ENCODE measurements around the gene SLC29A4.

SLC29A4 gene

DNA sequence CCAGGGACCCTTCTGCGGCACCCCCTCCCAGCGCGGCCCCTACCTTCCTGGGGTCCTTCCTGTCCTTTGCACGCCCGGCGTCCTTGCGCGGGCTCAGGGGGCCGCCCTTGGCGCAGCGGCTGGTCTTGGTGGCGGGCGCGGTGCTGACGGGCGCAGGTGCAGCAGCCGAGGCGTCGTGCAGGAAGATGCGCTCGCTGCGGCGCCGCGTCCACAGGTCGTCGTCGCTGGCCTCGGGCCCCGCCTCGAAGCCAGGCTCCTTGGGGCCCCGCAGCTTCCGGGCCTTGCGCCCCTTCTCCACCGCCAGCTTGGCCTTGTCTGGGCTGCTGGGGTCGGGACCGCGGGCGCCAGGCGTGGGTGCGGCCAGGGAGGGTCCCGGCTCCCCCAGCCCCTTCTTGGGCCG lies 49.8 kb downstream of the SLC29A4 start:
- DNase-seq, result no peak

DNA sequence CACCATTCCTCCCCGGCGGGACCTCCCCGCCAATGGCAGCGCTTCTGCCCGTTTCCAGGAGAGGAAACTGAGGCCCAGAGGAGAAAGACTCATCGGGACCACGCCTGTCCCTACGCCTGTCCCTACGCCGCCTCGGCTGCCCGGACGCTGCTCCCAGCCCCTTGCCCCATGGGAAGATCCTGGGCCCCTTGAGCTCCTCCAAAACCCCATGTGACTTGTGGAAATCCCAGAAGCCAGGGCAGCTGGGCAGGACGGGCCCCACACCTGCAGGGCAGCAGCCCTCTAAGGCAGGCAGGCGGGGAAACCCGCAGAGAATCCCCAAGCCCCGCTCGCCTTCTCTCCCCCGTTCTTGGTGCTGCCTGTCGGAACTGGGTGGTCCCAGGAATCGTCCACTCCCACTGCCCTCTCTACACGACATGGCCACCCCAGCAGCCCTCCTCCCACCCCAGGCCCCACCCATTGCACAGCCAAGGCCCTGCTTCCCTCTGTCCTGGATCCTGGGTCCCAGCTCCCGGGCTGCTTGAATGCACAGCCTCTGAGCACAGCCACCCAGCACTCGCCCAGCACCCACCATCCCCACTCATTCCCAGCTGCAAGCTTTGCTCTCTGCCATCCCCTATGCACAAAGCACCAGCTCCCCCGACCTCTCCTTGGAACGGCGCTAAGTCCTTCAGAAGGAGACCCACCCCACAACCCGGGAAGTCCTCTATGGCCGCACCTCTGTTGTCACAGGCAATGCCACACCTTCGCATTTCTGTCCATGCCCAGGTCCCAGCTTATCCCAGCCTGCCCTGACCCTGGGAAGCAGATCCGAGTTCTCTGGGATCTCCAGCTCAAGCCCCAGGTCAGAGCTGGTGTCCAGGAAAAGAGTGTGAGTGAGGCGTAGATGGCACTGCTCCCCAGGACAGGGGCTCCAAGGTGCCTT lies 50.6 kb downstream of the SLC29A4 start:
- DNase-seq, result no peak

DNA sequence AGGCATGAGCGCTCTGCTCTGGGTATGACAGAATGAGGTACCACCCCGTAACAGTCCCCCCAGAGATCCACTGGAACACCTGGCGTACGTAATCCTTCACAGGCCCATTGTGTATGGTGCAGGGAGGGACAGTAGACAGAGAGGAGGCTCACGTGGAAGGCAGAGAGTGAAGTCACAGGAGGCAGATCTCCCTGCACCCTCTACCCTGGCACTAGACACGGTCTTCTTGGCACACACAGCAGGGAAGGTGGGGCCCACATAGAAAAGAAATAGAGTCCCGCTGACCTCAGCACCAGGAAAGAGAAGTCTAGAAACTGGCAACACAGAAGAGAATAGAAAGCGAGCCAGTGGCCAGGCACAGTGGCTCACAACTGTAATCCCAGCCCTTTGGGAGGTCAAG lies 51.9 kb downstream of the SLC29A4 start:
- DNase-seq, result no peak

DNA sequence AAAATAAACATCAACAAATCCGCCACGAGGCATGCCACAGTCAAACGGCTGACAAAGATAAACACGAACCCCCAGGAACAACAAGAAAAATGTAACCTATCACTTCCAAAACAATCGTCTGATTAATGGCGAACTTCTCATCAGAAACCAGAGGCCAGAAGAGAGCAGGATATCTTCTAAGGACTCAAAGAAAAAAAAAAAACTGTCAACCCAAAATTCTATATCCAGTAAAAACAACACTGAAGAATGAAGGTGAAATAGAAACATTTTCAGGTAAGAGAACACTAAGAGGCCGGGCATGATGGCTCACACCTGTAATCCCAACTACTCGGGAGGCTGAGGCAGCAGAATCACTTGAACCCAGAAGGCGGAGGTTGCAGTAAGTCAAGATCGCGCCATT lies 54.3 kb downstream of the SLC29A4 start:
- no peak for DNase-seq

DNA sequence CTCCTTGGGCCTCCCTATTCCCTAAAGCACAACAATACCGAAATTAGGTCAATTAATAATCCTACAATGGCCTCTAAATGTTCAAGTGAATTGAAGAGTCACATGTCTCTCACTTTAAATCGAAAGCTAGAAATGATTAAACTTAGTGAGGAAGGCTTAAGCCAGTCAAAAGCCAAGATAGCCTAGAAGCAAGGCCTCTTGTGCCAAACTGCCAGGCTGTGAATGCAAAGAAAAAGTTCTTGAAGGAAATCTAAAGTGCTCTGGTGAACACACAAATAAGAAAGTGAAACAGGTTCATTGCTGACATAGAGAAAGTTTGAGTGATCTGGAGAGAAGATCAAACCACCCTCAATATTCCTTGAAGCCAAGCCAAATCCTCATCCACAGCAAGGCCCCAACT lies 57.2 kb downstream of the SLC29A4 start:
- DNase-seq, result no peak

DNA sequence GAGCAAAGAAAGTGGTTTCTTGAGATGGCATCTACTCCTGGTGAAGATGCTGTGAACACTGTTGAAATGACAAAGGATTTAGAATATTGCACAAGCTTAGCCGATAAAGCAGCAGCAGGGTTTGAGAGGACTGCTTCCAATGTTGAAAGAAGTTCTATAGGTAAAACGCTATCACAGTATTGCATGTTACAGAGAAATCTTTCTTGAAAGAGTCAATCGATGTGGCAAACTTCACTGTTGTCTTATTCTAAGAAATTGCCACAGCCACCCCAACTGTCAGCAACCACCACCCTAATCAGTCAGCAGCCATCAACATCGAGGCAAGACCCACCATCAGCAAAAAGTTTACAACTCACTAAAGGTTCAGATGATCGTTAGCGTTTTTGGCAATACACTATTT lies 59.9 kb downstream of the SLC29A4 start:
- DNase-seq, result no peak

DNA sequence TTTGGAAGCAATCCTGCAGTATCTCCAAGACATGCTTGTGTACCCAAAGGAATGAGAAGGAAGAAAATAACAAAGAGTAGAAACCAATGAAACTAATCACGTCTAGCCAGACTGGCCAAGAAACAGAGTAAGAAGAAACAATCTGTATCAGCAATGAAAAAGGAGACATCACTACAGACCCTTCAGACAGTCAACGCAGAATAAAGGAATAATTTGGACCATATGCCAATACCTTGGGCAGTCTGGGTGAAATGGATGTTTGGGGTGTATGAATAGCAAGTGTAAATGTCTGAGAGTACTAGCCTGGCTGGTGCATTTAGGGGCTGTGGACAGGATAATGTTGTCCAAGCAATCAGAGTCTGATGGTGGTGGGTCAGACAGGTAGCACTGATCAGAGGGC lies 61.1 kb downstream of the SLC29A4 start:
- no peak for DNase-seq

DNA sequence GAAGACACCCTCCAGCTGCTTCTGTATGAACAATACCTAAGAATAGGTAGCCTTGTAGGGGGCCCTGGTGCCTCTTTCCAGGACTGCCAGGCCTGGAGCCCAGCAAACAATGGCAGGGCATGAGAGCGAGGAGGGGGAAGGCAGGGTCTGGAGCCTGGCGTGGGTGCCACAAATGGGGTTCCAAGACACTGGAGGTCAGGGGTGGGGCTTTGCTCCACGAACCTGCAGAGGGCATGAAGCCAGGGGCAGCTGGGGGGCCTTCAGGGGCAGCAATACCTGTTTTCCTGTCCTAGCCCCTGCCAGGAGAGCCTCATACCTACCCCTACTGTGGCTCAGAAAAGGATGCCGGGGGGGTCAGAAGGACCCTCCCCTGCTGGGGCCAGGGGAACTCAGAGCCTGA lies 61.6 kb downstream of the SLC29A4 start:
- no peak for DNase-seq

DNA sequence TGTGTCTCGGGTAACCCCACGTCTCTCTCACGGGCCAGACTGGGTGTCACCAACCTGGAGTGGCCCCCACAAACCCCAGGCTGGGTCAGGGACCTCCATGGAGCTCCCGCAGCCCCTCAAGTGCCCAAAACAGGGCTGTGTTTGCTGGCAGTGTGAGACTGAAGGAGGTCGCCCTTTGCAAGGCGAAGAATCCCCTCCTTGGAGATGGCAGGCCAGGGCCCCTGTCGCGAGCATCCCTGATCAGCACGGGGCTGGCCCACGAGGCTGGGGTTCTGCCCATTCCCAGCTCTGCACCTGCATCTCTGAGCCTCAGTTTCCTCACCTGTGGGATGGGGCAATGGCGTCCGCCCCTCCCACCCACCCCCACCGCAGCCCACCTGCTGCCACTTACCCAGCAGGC lies 62.4 kb downstream of the SLC29A4 start:
- DNase-seq, result no peak

DNA sequence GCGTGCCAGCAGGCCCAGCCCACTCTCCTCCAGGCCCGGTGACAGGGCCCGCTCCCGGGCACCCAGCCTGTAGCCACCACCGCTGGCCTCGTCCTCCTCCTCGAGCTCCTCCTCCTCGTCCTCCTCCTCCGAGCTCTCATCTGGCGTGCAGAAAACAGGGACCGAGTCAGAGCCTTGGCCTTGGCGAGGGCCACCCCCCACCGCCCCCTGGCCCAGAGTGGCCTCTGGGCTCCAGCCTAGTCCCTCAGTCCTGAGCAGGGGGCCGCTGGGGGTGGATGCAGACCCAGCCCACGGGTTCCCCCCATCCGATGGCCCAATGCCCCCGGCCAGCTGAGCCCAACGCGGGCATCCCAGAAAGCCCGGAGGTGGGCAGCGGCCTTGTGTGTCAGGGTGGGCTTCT lies 62.9 kb downstream of the SLC29A4 start:
- no peak for DNase-seq

DNA sequence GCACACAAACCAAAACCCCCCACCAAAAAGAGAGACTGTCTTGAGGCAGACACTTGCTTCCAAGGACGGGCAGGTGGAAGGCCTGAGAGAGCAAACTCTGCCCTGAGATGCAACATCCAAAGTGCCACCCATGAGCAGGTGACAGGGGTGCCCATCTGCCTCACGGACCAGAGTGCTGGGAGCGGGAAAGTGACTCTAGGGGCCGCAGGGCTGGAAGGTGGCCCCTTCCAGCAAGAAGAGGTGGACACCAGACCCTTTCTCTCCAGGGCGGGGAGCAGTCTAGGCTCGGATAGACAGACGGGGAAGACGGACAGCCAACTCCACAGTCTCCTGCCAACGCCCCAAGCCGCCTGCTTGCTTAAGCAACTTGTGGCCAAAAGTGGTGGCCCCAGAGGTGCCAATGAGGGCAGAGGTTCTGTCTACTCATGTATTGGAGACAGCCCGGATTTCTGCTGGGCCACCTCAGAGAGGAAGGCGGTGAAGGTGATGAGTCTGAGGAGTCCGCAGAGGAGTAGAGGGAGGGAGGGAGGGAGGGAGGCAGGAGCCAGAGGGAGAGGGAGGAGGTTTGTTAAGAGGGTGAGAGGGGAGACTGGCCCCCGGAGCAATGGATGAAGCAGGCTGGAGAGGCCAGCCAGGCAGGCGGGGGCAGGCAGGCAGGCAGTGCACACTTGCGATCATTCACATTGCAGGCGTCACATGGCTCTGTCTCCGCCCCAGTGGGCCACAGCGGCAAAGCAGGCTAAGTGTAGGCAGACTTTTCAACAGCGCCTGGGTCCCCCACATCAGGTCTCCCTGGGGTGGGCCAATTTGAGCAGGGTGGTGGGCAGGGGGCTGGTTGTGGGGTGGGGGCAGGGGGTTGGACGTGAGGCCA lies 65.6 kb downstream of the SLC29A4 start:
- no peak for DNase-seq

DNA sequence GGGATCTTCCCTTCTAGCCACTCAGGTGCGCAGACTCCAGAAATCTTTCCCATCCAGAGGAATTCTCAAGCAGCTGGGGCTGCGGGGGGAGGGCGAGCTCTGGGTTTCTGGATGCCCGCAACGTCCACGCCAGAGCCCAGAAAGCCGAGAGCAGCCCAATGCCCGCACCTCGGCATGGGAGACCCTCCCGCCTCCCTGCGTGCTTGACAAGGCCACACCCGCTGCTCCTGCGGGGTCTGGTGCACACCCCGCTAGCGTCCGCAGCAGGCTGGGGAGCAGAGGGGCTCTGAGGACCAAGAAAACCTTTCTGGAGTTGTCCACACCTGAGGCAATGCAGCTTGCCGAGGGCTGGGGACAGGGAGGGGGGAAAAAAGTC lies 66.2 kb downstream of the SLC29A4 start:
- DNase-seq, result no peak

DNA sequence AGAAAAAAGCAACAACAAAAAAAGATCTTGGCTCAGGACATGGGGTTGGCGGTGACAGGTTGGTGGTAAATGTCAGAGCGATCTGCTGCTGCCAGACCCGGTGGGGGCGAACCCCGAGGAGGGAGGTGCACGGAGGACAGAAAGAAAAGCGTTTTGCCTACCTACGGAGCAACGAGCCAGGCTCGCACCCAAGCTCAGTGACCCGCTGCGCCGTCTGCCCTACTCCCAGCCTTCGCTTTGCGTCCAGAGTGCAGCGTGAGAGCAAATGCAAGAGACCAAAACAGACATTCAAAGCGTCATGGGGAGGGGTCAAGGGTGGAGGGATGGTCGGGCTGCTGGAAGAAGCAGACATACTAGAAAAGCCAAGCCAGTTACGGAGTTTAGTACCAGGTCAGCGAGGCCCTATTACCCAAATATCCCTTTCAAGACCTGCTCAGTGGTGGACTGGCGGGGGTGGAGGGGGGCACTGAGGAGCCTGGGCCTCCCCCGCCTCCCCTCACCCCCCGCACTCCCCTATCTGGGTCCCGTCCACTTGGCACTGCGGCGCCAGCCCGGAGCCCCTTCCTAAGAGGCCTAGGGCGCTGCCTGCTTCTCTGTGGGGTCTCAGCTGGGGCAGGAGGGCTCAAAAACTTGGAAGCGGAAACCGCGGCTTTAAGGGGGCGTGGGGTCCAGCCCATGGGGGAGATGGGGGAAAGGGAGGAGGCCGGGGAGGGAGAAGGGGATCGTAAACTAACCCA lies 66.9 kb downstream of the SLC29A4 start:
- no peak for DNase-seq

DNA sequence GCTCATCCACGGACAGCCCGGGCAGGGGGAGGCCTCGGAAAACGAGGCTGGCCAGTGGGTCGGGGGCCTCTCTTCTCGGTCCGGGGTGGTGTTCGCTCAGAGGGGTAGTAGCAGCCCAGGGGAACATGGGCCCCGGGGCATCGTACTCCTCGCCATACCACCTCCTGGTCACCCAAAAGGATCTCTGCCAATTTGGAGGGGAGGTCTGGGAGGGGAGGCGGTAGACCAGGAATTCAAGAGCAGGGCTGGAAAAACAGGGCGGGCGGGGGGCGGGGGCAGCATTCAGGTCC lies 67.4 kb downstream of the SLC29A4 start:
- no peak for DNase-seq

DNA sequence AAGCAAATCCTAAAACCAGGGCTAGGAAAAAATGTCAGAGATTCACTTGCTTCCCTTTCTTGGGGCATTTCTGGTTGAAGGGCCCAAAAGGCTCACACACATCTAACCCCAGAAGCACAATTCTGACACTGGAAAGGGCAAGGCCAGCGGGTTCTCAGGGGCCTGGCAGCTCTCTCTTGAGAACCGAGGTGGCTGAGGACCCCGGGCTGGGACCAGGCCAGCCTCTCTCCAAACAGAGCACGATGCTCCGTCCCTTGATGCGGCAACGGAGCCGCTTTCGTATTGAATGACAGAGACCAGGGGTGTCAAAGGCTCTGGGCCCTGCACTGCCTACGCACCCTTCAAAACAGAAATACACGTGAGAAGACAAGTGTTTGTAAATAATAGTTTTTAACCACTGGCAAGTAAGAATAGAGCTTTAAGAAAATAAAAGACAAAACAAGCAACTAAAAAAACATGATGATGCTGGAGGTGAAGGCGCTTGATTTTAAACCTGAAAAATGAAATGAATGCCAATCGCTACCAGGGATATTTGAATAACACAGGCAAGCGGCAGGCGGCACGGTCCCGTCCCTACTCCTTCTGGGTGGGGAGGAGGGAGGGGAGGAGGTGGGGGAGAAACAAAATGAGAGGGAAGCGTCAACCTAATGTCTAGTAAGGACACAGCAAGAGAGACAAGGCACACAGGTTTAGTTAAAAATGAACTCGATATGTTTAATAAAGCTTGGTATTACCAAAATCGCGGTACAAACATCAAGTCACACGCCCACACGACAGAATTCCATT lies 68.0 kb downstream of the SLC29A4 start:
- no peak for DNase-seq

DNA sequence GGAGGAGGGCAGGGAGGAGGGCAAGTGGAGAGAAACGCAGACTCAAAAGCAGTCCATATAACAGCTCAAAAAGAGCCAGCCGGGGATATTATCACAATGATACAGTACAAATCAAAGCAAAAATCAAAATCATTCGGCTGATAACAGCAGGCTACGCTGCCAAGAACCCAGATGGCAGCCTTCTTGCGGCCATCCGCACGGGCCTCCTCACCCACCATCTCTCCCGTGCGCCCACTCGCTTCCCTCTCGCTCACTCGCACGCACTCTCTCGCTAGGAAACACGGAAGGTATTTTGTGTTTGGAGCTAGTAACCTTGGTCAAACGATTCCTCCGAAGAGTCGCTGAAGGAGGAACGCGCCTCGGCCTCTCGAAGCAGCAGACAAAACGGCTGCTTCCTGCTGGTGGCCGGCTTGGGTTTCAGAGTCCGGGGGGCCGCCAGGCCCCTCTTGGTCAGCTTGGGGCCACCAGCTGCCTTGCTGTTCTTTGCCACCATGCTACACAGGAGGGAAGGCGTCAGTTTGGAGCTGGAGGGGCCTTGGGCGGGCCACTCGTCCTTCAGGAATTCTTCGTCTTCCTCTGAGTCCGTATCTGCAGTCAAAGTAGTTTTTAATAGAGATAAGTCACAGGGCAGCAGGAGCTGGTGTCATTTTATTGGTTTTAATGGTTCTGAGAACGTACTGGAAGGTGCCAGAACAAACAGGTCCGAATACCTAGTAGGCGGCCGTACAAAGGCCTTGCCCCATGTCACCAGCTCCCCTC lies 68.9 kb downstream of the SLC29A4 start:
- DNase-seq, result no peak

DNA sequence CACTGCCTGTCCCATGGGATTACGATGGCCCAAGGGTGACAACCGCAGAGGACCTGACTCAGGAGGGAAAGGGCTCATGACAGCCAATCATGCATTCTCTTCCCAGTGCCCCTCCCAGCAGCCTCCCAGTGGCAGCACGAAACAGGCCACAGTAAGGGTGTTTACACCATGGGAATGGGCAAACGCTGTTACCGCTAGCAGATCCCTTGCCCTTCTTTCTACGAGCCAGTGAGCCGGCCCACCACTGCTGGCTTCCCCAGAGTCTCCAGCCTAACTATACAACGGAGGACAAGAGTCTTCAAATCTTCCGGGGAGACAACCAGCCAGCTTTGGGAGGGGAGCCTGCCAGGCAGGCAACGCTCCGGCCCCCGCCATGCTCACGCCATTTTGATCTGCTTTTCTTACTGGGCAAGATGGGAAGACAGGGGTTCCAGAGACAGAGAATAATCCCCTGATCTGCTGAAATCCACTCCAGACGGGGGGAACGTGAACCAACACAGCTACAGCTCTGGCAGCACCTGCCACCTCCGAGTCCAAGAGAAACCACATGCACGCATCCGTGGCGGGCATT lies 69.8 kb downstream of the SLC29A4 start:
- no peak for DNase-seq

DNA sequence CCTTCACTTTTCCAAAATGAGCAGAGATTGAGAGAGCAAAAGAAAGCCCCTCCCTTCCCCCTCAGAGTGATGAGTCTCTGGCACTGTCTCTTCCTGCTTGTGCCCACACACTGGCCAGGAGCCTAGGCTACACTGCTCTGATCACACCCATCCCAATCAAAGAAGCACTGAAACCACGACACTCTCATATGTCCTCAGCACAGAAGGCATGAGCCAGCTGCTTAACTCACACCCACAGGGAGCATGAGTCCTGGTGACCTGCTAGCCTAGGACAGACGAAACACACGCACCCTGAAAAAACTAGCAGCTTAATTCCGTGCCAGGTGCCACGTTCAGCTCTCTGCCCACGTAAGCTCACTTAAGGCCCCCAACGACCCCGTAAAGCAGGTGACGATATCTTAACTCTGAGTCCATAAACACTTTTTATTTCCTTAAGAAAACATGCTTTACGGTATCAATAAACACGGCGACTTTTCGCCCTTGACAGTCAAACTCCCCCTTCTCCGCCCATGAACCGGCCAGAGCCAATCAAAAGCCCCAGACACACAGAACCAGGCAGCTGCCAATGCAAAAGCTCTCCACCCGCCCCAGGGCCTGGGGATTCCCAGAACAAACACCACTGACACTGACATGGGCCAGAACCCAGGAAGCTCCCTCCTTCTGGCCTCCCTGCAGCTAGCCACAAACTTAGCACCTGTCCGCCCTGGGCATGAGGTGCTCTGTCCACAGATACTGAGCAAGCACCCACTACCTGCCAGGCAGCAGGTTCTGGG lies 71.9 kb downstream of the SLC29A4 start:
- DNase-seq, result peak in 1 of 2 donors; percentile 26

Data from inflammatory macrophage treated with lipopolysaccharide for 1 hour (primary cell).